Activated CD8-positive, alpha-beta memory T cell treated with anti-CD3 and anti-CD28 coated beads, Interleukin-2, amount 50 U/mL, for 1 hour (primary cell): Measurements from ENCODE around the gene STX16.
"Not testable (repeated sequence)": the region's sequence is repeated elsewhere in the genome, so short reads cannot be mapped to it uniquely, and the experiment has no call there.

ENCODE experiments used
- DNase-seq: peaks from one replicate; pipeline ENCODE4 v3.0.0-alpha.2; 2020; ENCODE audit errors: extremely low read depth

Gene STX16

DNA sequence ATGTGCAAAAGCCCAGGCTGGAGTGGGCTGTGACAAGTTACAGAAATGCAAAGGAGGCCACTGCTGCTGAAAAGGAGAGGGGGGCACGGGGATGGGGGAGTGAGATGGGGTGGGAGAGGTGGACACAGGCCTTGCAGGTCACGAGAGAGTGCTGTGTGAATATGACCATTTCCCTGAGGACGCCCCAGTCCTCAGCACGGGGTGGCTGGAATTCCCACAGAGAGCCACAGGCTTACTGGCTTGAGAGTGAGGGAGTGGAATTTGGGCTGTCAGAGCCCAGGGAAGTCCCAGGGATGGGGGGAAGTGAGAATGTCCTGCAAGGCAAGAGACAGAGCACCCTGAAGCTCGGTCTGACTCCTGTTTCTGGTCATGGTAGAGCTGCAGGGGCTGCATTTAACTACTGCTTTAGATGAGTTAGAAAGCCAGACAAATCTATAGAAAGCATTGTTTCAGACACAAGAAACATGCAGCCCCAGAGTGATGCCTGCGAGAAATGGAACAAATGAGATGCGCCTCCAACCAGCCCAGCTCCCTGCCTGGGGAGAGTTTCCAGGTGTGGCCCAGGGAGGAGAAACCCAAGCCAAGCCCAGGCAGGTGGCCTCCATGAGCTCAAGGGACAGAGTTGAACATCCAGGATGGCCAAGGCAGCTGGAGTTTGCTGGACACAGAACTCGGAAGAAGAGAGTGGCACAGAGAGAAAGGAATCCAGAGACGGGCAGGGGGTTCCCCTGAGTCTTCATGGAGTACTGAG is 72.0 kb downstream of the STX16 start:
- DNase-seq, result no peak

DNA sequence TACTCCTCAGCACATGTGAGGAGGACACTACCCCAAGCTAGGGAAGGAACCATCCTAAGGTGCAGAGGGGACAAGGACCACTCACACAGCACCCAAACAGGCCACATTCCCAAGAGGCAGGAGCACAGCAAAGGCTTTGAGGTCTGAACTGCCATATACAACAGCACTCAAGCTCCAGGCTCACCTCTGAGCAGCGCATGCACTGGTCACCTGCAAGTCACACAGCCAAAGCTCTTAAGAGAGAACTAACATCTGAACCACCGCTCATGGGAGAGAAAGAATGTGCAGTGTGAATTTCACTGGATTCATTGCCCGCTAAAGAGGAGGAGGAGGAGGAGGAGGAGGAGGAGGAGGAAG is 72.5 kb downstream of the STX16 start:
- no peak for DNase-seq

- DNase-seq, result not testable (repeated sequence)
These were observed 75.1 kb downstream of the STX16 start for GRCh38 chr20:58726156-58726555.
